HG02970 (cell line): ENCODE results near the gene TSPYL4.

Source experiments
- ATAC-seq: cut with Tn5 transposase; IDR thresholded peaks from one replicate; pipeline ENCODE4 v1.9.1; 2021; ENCODE audit warnings: mild to moderate bottlenecking, moderate library complexity, moderate number of reproducible peaks; ENCODE audit not compliant: unreplicated experiment, low FRiP score

The TSPYL4 gene

DNA sequence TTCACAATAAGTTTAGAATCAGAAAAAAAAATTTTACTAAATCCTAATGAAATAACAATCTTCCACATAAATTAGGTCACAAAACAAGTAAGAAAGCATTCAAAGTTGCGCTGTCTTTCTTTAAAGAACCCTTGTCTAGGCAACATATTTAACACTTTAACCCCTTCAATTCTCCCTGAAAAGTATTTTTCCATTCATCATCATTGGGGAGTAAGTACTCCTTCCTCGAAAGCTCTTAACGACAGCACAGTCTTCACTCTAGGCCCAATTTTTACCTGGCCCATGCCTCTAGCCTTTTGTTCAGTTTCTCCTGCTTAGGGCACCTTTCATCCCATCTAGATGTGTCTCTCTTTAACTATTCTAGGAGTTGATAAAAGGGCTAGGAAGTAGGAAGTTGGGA, 23.2 kb upstream of the TSPYL4 start:
- ATAC-seq = no peak

DNA sequence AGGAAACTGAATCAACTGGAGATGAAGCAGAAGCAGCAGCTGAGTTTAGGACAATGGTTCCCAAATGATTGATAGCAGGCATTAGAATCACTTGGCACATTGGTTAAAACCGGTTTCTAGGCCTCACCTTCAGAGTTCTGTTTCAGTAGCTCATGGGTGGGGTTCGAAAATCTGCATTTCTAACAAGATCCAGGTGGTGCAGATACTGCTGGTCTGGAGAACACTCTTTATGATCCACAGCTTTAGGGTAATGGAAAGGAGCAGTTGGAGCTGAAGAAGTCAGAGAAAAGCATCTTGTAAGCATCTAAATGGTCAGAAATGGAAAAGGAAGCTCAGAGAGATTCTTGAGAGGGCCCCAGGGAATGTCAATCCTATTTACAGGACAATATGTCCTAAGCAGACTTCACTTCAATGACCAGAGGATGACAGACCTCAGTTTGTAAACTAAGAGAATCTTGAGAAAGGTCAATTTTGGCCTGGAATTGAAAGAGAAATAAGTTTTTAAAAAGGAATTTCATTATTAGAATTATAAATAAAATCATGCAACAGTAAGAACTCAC, 17.4 kb upstream of the TSPYL4 start:
- no peak for ATAC-seq

DNA sequence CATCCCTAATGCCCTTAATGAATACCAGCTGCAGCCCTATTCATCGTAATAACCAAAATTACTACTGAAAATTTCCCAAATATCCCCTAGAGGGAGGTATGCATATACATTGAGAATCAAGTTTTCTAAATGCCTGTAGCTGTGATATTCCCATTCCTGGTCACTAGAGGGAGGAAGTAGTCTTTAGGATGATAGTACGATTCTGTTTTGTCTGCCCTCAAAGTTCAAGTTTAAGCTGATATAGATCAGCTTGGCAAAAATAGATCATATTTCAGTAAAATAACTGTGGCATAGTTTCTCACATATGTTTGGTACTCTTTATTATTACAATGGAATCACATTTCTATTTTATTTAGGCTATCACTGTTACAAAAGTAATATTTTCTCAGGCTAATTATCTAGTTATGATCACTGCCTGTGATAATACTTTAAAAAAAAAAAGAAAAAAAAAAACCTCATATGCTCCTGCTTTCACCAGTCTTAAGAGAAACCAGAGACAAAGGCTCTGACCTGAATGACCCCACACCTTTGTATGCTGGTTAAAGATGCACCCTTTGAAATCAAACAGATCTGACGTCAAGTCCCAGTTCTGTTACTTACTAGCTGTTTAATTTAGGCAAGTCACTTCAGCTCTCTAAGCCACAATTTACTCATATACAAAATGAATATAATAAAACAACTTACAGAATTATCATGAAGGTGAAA, 14.9 kb upstream of the TSPYL4 start:
- ATAC-seq = peak; percentile 60

GRCh38 chr6:116267836-116268588, 14.1 kb upstream of the TSPYL4 start:
- peak; percentile 29 for ATAC-seq

DNA sequence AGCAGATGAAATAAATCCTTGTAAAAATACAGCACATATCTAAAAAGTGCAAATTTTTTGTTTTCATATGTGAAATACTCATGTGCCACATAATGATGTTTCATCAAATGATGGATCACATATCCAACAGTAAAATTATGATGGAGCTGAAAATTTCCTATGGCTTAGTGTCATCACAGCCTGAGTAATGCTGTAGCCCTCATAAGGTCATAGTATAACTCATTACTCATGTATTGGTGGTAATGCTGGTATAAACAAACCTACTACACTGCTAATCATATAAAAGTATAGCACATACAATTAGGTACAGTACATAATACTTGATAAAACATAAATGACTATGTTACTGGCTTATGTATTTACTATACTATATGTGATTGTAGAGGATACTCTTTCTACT, 12.9 kb upstream of the TSPYL4 start:
- ATAC-seq = no peak

DNA sequence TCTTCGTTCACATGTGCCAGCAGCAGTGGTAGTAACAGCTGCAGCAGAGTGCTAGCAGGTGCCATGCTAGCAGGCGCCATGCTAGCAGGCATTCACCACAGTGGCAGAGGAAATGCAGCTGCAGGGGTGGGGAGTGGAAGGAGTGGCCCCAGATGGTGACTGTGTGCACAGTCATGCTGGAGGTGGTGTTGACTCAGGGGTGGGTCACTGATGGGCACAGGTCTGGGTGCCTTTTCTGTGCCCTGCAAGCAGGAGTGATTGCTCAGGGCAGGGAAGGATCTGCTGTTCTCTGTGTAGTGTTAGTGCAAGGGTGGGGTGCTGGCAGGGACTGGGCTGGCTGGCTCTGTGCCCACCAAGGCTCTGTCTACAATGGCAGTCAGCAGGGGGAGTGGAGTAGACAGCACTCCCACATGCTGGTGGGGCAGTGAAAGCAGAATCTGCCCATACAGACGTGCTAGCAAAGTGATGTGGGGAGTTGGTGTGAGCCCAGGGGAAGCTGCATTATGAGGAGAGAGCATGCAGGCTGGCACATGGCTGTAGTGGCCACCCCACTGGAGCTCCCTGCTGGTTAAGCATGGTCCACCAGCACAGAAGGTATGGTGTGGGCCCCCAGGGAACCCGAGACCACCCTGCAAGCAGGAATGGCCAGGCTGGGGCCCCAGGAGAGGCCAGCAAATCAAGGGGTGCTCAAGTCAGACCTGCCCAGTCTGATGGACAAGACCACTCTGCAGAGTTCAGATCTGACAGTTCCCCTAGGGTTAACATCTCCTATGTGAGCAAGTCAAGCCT, 11.4 kb upstream of the TSPYL4 start:
- ATAC-seq = no peak

- ATAC-seq = no peak
Observed at GRCh38 chr6:116263353-116263752, 9.5 kb upstream of the TSPYL4 start.

GRCh38 chr6:116258520-116258919, 4.6 kb upstream of the TSPYL4 start:
- ATAC-seq = no peak

DNA sequence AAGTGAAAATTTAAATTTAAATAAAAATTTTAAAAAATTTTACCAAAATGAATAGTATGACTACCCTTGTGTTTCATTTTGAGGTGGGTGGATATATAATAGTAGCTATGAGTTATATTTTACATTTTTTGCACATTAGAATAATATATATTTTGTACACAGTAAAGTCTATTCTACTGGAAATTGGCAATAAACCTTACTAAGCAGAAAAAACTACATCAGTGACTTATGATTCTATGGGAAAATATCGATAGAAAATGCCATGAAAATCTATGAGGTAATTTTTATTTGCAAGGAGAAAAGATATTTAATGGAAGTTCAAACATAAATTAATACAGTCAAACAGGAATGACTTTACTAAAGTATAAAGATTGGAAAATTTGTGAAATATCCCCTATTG, 2.8 kb upstream of the TSPYL4 start:
- ATAC-seq = no peak

GRCh38 chr6:116255246-116255800, 1.4 kb upstream of the TSPYL4 start:
- no peak for ATAC-seq

- ATAC-seq = peak; percentile 27
Observed at GRCh38 chr6:116254297-116255056, 602 bp upstream of the TSPYL4 start.

GRCh38 chr6:116253188-116253504, 729 bp downstream of the TSPYL4 start:
- no peak for ATAC-seq

DNA sequence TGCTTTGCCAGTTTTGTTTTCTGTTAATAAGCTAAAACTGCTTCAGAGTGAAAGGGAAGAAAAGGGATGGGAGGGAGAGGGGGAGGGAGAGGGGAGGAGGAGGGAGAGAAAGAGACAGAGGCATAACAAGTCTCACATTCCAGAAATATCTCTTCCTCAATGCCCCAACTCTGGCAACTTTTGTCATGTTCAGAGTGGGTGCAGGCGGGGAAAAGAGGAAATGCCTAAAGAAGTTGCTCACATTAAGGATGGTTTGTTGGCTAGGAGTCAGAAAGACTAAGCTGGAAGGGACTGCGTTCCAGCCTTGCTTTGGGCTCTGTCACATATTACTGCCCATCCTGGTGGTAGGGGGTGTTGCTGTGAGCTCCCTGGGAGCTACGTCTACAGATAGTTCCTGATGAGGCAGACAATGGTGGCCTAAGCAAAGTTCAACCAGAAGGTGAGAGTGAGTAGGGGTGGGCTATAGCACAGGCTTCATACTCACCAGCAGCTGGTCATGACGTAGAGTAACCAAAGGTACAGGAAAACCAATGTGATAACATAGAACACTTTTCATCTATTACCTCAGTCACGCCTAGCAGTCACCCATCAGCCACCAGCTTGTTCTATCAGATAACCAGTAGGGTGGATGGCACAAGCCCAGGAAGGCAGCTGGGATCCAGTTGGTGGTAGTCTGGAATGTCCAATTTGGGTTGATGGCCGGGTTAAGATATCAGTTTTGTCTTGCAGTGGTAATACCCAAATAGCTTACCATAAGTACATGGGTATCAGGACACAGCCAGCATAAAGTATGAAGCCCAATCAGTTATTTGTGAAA, 2.1 kb downstream of the TSPYL4 start:
- no peak for ATAC-seq

DNA sequence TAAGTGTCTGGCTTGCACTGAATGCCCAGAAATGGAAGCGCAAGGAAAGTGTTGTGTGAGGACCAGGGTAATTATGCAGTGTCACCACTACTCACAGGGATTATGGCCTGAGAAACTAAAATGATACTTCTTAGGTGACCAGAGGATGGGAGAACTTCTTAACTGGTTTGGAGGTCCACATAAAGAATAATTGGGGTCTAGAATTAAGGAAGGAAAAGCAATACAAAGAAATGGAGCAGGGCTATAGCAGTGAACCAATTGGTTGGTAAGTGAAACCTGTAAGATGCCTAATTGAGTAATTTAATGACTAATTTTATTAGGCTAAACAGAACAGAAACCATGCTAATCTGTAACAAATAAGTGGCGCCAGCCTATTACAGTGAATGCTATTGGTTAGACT, 5.3 kb downstream of the TSPYL4 start:
- ATAC-seq = no peak

DNA sequence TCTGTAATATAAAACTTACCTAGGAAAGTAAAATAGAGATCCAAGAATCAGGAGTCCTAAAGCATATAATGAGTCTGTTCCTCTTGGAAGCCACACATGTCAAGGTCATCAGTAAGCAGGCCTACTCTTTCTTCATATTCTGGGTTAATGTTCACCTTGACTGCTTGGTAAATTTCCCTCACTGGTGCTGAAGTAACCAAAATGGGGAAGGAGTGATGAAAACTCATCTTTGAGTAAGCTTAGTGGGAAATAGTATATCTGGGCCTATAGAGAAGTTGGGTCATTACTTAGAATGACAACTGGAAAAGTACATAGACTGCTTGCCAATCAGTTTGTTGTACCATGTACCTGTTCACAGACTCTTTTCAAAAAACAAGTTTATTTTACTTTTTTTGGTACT, 6.6 kb downstream of the TSPYL4 start:
- no peak for ATAC-seq

DNA sequence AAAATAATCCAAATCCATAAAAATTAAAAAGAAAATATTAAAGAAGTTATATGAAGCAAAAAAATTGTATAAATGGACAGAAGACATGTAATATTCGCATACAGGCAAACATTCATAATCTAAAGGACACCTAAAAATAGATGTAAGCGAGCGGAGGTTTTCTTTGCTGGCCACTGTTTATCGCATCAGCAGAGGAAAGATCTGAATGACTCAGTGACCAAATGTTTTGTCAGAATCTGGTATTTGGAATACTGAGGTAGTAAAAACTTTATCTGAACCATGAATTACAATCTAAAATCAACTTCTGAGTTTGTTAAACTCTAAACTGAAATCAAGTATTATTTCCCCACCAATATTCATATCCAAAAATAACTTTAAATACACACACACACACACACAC, 7.8 kb downstream of the TSPYL4 start:
- no peak for ATAC-seq

DNA sequence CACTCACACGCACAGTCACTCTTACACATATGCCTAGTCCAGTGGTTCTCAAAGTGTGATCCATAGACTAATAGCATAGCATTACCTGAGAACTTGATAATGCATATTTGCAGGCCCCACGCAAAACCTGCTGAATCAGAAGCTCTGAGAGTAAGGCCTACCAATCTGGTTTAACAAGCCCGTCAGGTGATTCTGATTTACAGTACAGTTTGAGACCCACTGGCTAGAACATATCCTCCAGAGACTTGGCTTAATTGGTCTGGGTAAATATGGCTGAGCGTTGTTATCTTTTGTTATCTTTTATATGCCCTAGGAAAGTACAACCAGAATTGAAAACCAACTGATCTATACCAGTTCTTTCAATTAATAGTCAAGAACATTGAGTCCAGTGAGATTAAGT, 9.6 kb downstream of the TSPYL4 start:
- no peak for ATAC-seq

GRCh38 chr6:116239856-116240255, 14.0 kb downstream of the TSPYL4 start:
- no peak for ATAC-seq

- ATAC-seq = no peak
Observed at GRCh38 chr6:116239256-116239655, 14.6 kb downstream of the TSPYL4 start.
